Measurements from ENCODE around the gene TLL1.

Gene TLL1

DNA sequence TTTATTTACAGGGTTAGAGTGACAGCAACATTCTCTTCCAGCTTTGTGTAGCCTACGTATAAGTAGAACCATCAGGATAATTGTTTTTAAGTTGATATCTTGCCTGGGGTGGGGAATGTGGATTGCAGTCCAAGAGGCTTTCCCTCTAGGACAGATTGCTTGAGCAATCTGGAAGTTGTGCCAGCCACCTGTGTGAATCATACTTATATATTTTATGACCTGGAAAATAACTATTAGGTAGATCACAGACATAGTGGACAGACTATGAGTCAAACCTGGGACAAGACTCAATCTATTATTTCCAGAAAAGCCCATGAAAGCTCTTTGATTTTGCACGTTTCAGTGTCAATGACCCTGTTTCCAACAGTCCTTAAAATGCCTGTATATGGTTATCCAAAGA, 98.9 kb downstream of the TLL1 start:
- DNase-seq (ENCODE audit: low read depth in 2 of 2), result no peak

DNA sequence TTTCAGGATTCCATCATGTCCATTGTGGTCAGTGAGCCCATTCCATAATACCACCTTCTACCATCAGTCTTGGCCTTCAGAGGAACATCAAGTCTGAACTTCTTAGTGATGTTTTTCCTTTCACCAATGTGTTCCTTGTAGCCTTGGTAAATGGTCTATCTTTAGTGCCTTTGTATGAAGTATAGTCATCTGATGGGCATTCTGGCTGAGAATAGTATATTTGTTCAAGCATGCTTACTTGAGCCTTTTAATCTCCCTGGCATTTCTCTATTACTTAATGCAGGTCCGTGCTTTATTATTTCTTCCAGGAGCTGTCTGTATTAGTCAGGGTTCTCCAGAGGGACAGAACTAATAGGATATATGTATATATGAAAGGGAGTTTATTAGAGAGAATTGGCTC, 99.7 kb downstream of the TLL1 start:
- no peak for DNase-seq (ENCODE audit: low read depth in 2 of 2)

- no peak for DNase-seq (ENCODE audit: low read depth in 2 of 2)
Measured at GRCh38 chr4:165982934-165983333, 109.9 kb downstream of the TLL1 start.

DNA sequence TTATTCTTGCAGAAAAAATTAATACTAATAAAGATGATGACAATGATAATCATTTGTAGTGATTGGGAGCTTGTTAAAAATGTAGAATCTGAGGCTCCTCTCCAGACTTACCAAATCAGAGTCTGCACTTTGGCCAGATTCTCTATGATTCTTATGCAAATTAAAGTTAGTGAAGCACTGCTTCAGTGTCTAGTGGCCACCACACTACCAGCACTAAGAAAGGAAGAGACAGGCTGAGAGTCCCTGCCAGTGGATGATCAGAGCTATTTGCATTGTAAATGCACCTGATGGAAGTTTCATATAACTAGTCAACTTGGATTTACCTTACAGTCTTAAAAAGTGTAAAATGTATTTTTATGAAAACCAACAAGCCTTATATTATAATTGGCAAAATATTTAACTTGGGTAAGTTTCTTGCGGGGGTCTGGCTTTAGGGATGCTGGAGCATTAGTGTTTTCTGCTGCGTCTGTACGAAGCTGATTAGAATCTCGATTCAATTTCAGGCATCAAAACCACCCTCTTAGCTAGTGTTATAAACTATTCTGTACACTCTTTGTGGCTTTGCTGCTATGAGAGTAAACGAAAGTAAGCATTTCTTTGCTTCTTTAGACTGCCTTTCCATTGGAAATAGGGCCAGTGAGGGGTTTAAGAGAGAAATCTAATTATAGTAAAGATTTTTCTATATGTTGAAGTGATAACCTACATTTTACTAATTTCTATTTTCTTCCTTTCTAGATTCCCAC, 114.1 kb downstream of the TLL1 start:
- no peak for DNase-seq (ENCODE audit: low read depth in 2 of 2)

- no peak for DNase-seq (ENCODE audit: low read depth in 2 of 2)
Measured at GRCh38 chr4:165991325-165992180, 118.5 kb downstream of the TLL1 start.

DNA sequence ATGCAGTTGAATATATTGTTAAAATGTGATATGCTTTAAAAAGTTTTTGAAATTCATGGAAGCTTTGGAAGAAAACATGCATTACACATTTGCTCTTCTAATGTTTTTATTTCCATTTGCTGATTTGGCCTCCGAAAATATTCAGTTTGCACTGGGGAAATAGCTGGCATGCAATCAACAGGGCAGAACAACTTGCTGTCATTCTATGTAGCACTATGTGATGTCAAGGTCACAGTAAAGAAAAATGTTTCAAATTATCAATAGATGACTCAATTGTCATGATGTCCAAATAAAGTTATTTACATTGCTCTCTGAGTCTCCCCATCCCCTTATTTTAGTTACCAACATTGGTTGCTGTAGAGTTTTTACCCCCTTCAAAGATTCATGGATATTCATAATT, 119.2 kb downstream of the TLL1 start:
- DNase-seq (ENCODE audit: low read depth in 2 of 2), result no peak

GRCh38 chr4:165994701-165995100, 121.7 kb downstream of the TLL1 start:
- no peak for DNase-seq (ENCODE audit: low read depth in 2 of 2)

- DNase-seq (ENCODE audit: low read depth in 2 of 2), result no peak
Measured at GRCh38 chr4:166003811-166004210, 130.8 kb downstream of the TLL1 start.

DNA sequence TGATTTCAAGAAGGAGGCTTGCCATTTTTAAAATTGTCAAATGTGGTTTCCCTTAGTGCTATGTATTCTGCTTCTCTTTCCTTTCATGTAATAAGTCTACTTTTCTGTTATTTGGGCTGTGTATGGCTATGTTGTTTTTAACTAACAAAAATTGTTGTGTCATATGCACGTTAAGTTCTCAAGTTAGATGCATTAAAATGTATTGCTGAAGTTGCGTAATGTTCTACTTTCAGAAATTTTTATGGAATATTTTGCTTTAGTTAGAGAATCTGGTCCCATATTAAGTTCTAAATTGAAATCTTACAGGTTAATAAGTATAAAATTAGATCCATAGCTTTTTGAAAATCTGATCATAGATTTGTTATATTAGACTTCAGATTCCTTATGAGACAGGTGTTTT, 133.2 kb downstream of the TLL1 start:
- DNase-seq (ENCODE audit: low read depth in 2 of 2), result no peak

- no peak for DNase-seq (ENCODE audit: low read depth in 2 of 2)
Measured at GRCh38 chr4:166008510-166008909, 135.5 kb downstream of the TLL1 start.

- no peak for DNase-seq (ENCODE audit: low read depth in 2 of 2)
Measured at GRCh38 chr4:166012129-166013030, 139.3 kb downstream of the TLL1 start.

- no peak for DNase-seq (ENCODE audit: low read depth in 2 of 2)
Measured at GRCh38 chr4:166014411-166014810, 141.4 kb downstream of the TLL1 start.

GRCh38 chr4:166017804-166018203, 144.8 kb downstream of the TLL1 start:
- no peak for DNase-seq (ENCODE audit: low read depth in 2 of 2)

- DNase-seq (ENCODE audit: low read depth in 2 of 2), result no peak
Measured at GRCh38 chr4:166019441-166020220, 146.6 kb downstream of the TLL1 start.

DNA sequence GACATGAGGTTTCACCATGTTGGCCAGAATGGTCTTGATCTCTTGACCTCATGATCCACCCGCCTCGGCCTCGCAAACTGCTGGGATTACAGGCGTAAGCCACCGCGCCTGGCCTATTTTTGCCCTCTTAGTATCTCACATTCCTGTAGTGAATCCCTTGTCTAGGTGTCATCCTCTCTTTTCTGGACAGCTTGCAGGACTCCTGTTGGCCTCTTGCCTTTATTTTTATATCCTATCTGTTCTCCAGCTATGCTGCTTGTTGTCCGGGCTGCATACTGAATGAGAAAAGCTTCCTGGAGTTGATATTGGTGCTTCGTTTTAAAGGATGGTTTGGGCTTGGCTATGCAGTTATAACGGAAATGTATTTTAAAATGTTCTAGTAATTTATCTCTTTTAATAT, 148.6 kb downstream of the TLL1 start:
- DNase-seq (ENCODE audit: low read depth in 2 of 2), result no peak

DNA sequence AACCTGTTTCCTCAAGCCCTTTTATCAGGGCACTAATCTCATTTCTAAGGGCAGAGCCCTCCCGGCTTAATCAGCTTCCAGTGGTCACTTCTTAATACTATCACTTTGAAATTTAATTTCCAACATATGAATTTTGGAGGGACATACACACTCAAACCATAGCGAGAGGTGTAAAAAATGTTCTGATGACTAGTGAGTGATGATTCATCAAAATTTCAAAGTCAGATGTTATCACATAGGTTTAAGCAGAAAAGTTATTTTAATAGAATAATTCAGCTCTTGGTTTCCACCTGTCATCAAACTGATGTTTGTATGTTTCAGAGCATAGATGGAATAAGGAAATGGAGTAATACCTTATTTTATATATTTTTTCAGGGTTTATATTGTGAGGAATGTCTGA, 161.9 kb downstream of the TLL1 start:
- no peak for DNase-seq (ENCODE audit: low read depth in 2 of 2)

GRCh38 chr4:166039822-166040221, 166.8 kb downstream of the TLL1 start:
- DNase-seq (ENCODE audit: low read depth in 2 of 2), result no peak

DNA sequence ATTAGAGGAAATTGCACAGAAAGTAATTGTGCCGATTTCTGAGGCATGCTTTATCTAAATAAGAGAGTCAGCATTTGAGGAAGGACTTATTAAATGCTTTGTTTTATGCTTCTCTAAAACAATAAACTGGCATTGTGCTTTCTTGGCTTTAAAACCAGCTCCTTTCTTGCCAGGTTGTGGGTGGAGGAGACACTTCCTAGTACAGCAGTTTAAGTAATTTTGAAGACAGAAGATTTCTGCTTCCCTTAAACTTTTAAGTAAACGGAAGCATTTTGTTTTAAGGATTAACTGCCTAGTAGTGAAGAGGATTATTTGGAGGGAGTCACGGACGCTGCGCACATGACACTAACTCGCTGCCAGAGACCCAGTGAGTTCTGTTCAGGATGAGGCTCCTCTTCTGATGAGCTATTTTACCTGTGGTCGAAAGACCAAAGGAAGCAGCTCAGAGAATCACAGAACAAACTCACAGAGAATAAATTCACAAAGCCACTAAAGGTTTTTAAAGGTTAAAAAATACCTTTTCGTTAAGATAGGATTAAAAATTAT, 169.5 kb downstream of the TLL1 start:
- no peak for DNase-seq (ENCODE audit: low read depth in 2 of 2)

DNA sequence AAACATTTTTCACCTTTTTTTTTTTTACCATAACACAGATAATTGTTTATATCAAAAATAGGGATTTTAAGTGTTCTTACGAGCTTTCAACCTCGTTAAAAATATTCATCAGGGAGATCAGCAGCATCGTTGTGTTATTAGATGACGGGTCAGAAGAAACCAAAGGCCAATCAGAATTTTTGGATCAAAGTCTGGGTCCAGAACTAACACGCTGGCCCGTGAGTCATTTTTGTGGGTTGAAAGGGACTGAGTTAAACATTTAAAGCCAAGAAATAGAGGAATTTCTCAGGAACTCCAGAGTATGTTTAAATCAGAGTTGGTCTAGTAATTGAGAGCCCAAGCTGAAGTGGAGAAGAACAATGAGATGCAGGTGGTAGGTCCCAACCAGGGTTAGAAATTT, 170.8 kb downstream of the TLL1 start:
- DNase-seq (ENCODE audit: low read depth in 2 of 2), result no peak

DNA sequence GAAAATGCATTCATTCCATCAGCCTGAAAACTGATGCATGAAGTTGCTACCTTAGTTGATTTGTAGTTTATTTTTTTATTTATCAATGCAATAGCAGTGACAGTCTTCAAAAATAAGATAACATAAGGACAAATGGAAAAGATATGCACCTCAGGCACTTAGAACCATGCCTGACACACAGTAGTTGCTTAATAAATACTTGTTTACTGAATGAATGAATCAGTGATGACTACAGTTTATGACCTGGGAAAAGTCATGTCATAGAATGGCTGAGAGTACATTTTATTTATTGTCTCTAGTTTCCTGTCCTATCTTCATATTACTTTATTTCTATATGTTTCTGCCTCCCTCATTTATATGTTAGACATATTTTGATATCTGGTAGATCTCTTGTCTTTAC, 171.8 kb downstream of the TLL1 start:
- no peak for DNase-seq (ENCODE audit: low read depth in 2 of 2)

DNA sequence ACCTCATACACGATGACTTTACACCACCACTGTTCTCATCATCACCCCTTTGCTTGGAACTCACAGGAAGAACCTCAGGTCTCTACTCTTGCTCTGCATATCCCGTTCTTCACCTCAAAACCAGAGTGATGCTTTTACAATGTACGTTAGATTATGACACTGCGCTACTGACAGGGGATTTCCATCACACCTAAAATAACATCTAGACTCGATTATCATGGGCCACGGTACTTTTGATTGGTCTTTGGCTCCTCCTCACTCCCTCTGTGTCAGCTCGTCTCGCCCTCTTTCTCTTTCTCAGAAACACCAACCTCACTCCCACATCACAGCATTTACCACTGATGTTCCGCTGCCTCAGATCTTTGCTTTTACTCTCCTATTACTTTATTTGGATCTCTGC, 172.4 kb downstream of the TLL1 start:
- no peak for DNase-seq (ENCODE audit: low read depth in 2 of 2)

All from stimulated activated CD4-positive, alpha-beta T cell treated with anti-CD3 and anti-CD28 coated beads, Interleukin-1b, Interleukin-23, amount 100 ng/mL, for 1 hour (primary cell).